OCI-LY7 (cell line): ENCODE results near the gene MAP3K7. TPM values are rescaled to one million over a fixed set of nuclear protein-coding genes. Genes with fewer than 3 reads are reported as not detected.

Experiments used
- BruUV-seq: library from RNA; stranded (reverse); fragments of 400-500 nt; replicated peaks from 2 replicates; lab custom pipeline; 2021; lab: Mats Ljungman, UMichigan
- CTCF ChIA-PET: fragments of 300-600 bp; sonication (Branson Sonifier 250); formaldehyde crosslinking; loops from one replicate; lab custom pipeline; 2022; ENCODE audit warnings: antibody characterized with exemption; ENCODE audit not compliant: unreplicated experiment; lab: Charles Lee
- POLR2A ChIA-PET: fragments of 300-600 bp; sonication (Branson Sonifier 250); formaldehyde crosslinking; loops from one replicate; lab custom pipeline; 2022; ENCODE audit warnings: antibody characterized with exemption; lab: Charles Lee
- DNase-seq: peaks from one replicate; pipeline ENCODE4 v3.0.0-alpha.2; 2015; ENCODE audit warnings: low spot score
- H2AFZ ChIP-seq: fragments of 200-600 bp; sonication (generic), shearing (Covaris generic); 2 replicates; pipeline ENCODE4 v1.6.1; 2014; ENCODE audit warnings: mild to moderate bottlenecking, antibody characterized with exemption, low read length, moderate library complexity
- H3K27ac ChIP-seq: fragments of 200-600 bp; sonication (generic); 2 replicates; pipeline ENCODE4 v1.5.1; 2014; ENCODE audit warnings: mixed run types, low read depth, mild to moderate bottlenecking, moderate library complexity, low read length, inconsistent platforms; ENCODE audit not compliant: poor library complexity, severe bottlenecking
- H3K36me3 ChIP-seq: fragments of 200-600 bp; sonication (generic); 2 replicates; pipeline ENCODE4 v1.6.1; 2014; ENCODE audit warnings: mild to moderate bottlenecking, antibody characterized with exemption, low read length, moderate library complexity, mixed read lengths; ENCODE audit not compliant: insufficient read depth
- H3K4me1 ChIP-seq: fragments of 200-600 bp; sonication (generic); 2 replicates; pipeline ENCODE4 v1.5.1; 2014; ENCODE audit warnings: mild to moderate bottlenecking, low read length; ENCODE audit not compliant: insufficient read depth, poor library complexity, severe bottlenecking
- H3K4me2 ChIP-seq: fragments of 200-600 bp; sonication (generic); 2 replicates; pipeline ENCODE4 v1.6.1; 2014; ENCODE audit warnings: mild to moderate bottlenecking, low read length
- H3K4me3 ChIP-seq: fragments of 200-600 bp; sonication (generic); 2 replicates; pipeline ENCODE4 v1.5.1; 2014; ENCODE audit warnings: mild to moderate bottlenecking, low read depth, low read length; ENCODE audit not compliant: poor library complexity, severe bottlenecking
- H3K79me2 ChIP-seq: fragments of 200-600 bp; sonication (generic); 2 replicates; pipeline ENCODE4 v1.6.1; 2016; ENCODE audit warnings: low read depth, mild to moderate bottlenecking, low read length, moderate library complexity, mixed read lengths; ENCODE audit not compliant: insufficient read depth
- H3K9me2 ChIP-seq: fragments of 200-600 bp; sonication (generic); 2 replicates; pipeline ENCODE4 v1.6.1; 2016; ENCODE audit warnings: mild to moderate bottlenecking, low read length, mixed read lengths; ENCODE audit not compliant: insufficient read depth
- H3K9me3 ChIP-seq: fragments of 200-600 bp; sonication (generic); 2 replicates; pipeline ENCODE4 v1.6.1; 2014; ENCODE audit warnings: mild to moderate bottlenecking, mixed run types, low read length, mixed read lengths
- H4K20me1 ChIP-seq: fragments of 200-600 bp; sonication (generic); 2 replicates; pipeline ENCODE4 v1.6.1; 2014; ENCODE audit warnings: mild to moderate bottlenecking, antibody characterized with exemption, low read length, moderate library complexity, mixed read lengths; ENCODE audit not compliant: insufficient read depth
- CTCF ChIP-seq: fragments of 200-600 bp; sonication (generic); conservative IDR thresholded peaks from 2 replicates; pipeline ENCODE4 v1.5.1; 2014; ENCODE audit warnings: mild to moderate bottlenecking, antibody characterized with exemption, low read length, moderate library complexity, mixed read lengths
- EZH2phosphoT487 ChIP-seq: fragments of 200-600 bp; sonication (generic); IDR thresholded peaks from 2 replicates; pipeline ENCODE4 v1.6.1; 2018; ENCODE audit warnings: low read depth, borderline replicate concordance, mild to moderate bottlenecking, mixed run types, antibody characterized with exemption, low read length, moderate library complexity, mixed read lengths
- intact Hi-C: fragments of 100-400 bp; cut with micrococcal nuclease; formaldehyde crosslinking; loops from one replicate; pipeline ENCODE4 v1.10.0; 2022; ENCODE audit not compliant: unreplicated experiment
- total RNA-seq, 2 experiments: library from RNA; depleted of rRNA in 1 of 2; stranded (reverse); fragments of >200 nt in 1 of 2; shearing (Covaris generic) in 1 of 2; gene quantifications; 2 replicates each; pipeline ENCODE4 v1.2.3, GENCODE V29; 2014 to 2022

Gene MAP3K7
- total RNA-seq, 2 experiments from 2014 or later = 29.5 to 45.7 TPM

GRCh38 chr6:90538278-90539046, 48.4 kb downstream of the MAP3K7 start:
- Histone ChIP-seq H2AFZ (no peak overlapping the region), H3K9me2 (no peaks in the 10 kb centered on the region), H3K79me2 (no peaks in the 10 kb centered on the region), H3K27ac (peak overlapping the region; percentile 21), H3K9me3 (no peaks in the 10 kb centered on the region), H4K20me1 (no peaks in the 10 kb centered on the region), H3K4me3 (peak overlapping the region; percentile 1), H3K4me1 (peaks cover 18% of the 10 kb centered on the region), H3K36me3 (peaks cover 19% of the 10 kb centered on the region; the same call in 1 of the 2 replicates), H3K4me2 (peak overlapping the region; percentile 44)
- BruUV-seq = no TSS peak
- ChIA-PET POLR2A (interaction anchor here (0.6 to 0.8 kb wide), 4 partner anchors 8 to 714 kb away, joined by 3 to 4 read pairs (median 3); no protein-coding TSS in a partner anchor), CTCF (no interaction called here)
- DNase-seq = no peak
- intact Hi-C loops = no loop called here
- TF ChIP-seq CTCF = no peak
- TF ChIP-seq EZH2phosphoT487 = no peak

GRCh38 chr6:90537723-90538258, 49.1 kb downstream of the MAP3K7 start:
- Histone ChIP-seq H3K4me2 (peak overlapping the region; percentile 44), H4K20me1 (no peaks in the 10 kb centered on the region), H2AFZ (no peak overlapping the region), H3K36me3 (peaks cover 18% of the 10 kb centered on the region; the same call in 1 of the 2 replicates), H3K4me3 (peak overlapping the region; percentile 1), H3K9me2 (no peaks in the 10 kb centered on the region), H3K9me3 (no peaks in the 10 kb centered on the region), H3K27ac (peak overlapping the region; percentile 21), H3K79me2 (no peaks in the 10 kb centered on the region), H3K4me1 (peaks cover 18% of the 10 kb centered on the region)
- ChIA-PET CTCF (no interaction called here), POLR2A (interaction anchor here (0.7 to 1.2 kb wide), 4 partner anchors 8 to 713 kb away, joined by 3 to 4 read pairs (median 3); no protein-coding TSS in a partner anchor)
- intact Hi-C loops = no loop called here
- DNase-seq = peak; percentile 64
- TF ChIP-seq EZH2phosphoT487 = no peak
- no peak for TF ChIP-seq CTCF
- BruUV-seq = no TSS peak
